ENCODE data around the gene KRTAP12-4. TPM values are rescaled to one million over a fixed set of nuclear protein-coding genes. Genes with fewer than 3 reads are reported as not detected.

The KRTAP12-4 gene
- total RNA-seq, 1 donor from 2014 or later, result not detected

GRCh38 chr21:44682580-44683151, 28.2 kb upstream of the KRTAP12-4 start:
- Mint-ChIP-seq H3K27me3 (ENCODE audit: unreplicated experiment) (peaks cover 9% of the 10 kb centered on the region), H3K36me3 (ENCODE audit: unreplicated experiment) (peaks cover 5% of the 10 kb centered on the region), H3K27ac (ENCODE audit: unreplicated experiment) (no peak overlapping the region), H3K4me1 (ENCODE audit: low read depth, unreplicated experiment) (peaks cover 10% of the 10 kb centered on the region), H3K4me3 (ENCODE audit: unreplicated experiment) (no peak overlapping the region), H3K9me3 (ENCODE audit: unreplicated experiment) (peaks cover 8% of the 10 kb centered on the region)
- DNase-seq, result no peak
- TF ChIP-seq CTCF (IDR thresholded peaks at IDR 0.05; ENCODE audit: partially characterized antibody, unreplicated experiment), result no peak

GRCh38 chr21:44681861-44682579, 27.6 kb upstream of the KRTAP12-4 start, which contains the start of gene KRTAP12-1:
TSS of gene KRTAP12-1 (minus strand) at chr21:44682163. CDS start at chr21:44682123, 40 bp downstream.
- peaks cover 4% of the 10 kb centered on the region for H3K4me1 Mint-ChIP-seq (ENCODE audit: low read depth, unreplicated experiment)
- peaks cover 5% of the 10 kb centered on the region for H3K36me3 Mint-ChIP-seq (ENCODE audit: unreplicated experiment)
- DNase-seq, result no peak

GRCh38 chr21:44681152-44681551, 26.7 kb upstream of the KRTAP12-4 start:
- peaks cover 7% of the 10 kb centered on the region for H3K27me3 Mint-ChIP-seq (ENCODE audit: unreplicated experiment)
- peaks cover 7% of the 10 kb centered on the region for H3K9me3 Mint-ChIP-seq (ENCODE audit: unreplicated experiment)
- peaks cover 5% of the 10 kb centered on the region for H3K36me3 Mint-ChIP-seq (ENCODE audit: unreplicated experiment)
- H3K27ac Mint-ChIP-seq (ENCODE audit: unreplicated experiment), result no peak overlapping the region
- TF ChIP-seq CTCF (IDR thresholded peaks at IDR 0.05; ENCODE audit: partially characterized antibody, unreplicated experiment), result no peak
- no peak overlapping the region for H3K4me3 Mint-ChIP-seq (ENCODE audit: unreplicated experiment)
- DNase-seq, result no peak
- H3K4me1 Mint-ChIP-seq (ENCODE audit: low read depth, unreplicated experiment), result no peaks in the 10 kb centered on the region

More at GRCh38 chr21:44681861-44682579, 27.6 kb upstream of the KRTAP12-4 start, which contains the start of gene KRTAP12-1:
- no peak within 1 kb of the TSS for H3K4me3 Mint-ChIP-seq (ENCODE audit: unreplicated experiment)
- H3K9me3 Mint-ChIP-seq (ENCODE audit: unreplicated experiment), result peaks cover 8% of the 10 kb centered on the region
- no peak within 1 kb of the TSS for H3K27ac Mint-ChIP-seq (ENCODE audit: unreplicated experiment)
- peaks cover 8% of the 10 kb centered on the region for H3K27me3 Mint-ChIP-seq (ENCODE audit: unreplicated experiment)
- TF ChIP-seq CTCF (IDR thresholded peaks at IDR 0.05; ENCODE audit: partially characterized antibody, unreplicated experiment), result no peak

GRCh38 chr21:44677881-44678280, 23.4 kb upstream of the KRTAP12-4 start:
- TF ChIP-seq CTCF (IDR thresholded peaks at IDR 0.05; ENCODE audit: partially characterized antibody, unreplicated experiment), result no peak
- Mint-ChIP-seq H3K4me3 (ENCODE audit: unreplicated experiment) (no peak overlapping the region), H3K36me3 (ENCODE audit: unreplicated experiment) (peaks cover 15% of the 10 kb centered on the region), H3K27ac (ENCODE audit: unreplicated experiment) (no peak overlapping the region), H3K9me3 (ENCODE audit: unreplicated experiment) (peaks cover 6% of the 10 kb centered on the region), H3K4me1 (ENCODE audit: low read depth, unreplicated experiment) (no peaks in the 10 kb centered on the region), H3K27me3 (ENCODE audit: unreplicated experiment) (peaks cover 3% of the 10 kb centered on the region)
- no peak for DNase-seq

GRCh38 chr21:44671911-44672310, 17.5 kb upstream of the KRTAP12-4 start:
- no peaks in the 10 kb centered on the region for H3K4me1 Mint-ChIP-seq (ENCODE audit: low read depth, unreplicated experiment)
- TF ChIP-seq CTCF (IDR thresholded peaks at IDR 0.05; ENCODE audit: partially characterized antibody, unreplicated experiment), result no peak
- peaks cover 17% of the 10 kb centered on the region for H3K9me3 Mint-ChIP-seq (ENCODE audit: unreplicated experiment)
- H3K27ac Mint-ChIP-seq (ENCODE audit: unreplicated experiment), result no peak overlapping the region
- H3K36me3 Mint-ChIP-seq (ENCODE audit: unreplicated experiment), result peaks cover 47% of the 10 kb centered on the region
- DNase-seq, result no peak
- H3K27me3 Mint-ChIP-seq (ENCODE audit: unreplicated experiment), result peaks cover 4% of the 10 kb centered on the region
- H3K4me3 Mint-ChIP-seq (ENCODE audit: unreplicated experiment), result no peak overlapping the region

All from glutamatergic neuron (in vitro differentiated cells).